Cardiac septum (tissue), 1 donor: ENCODE data around the gene PI4KA. TPM values are rescaled to one million over a fixed set of nuclear protein-coding genes. Genes with fewer than 3 reads are reported as not detected.
"Not testable (repeated sequence)": the region's sequence is repeated elsewhere in the genome, so short reads cannot be mapped to it uniquely, and the experiment has no call there.

ENCODE experiments used
- DNase-seq: peaks from one replicate; pipeline ENCODE4 v3.0.0-alpha.2; 2020; ENCODE audit warnings: low spot score
- intact Hi-C: fragments of 100-400 bp; cut with DNase I; formaldehyde crosslinking; loops from one replicate; pipeline ENCODE4 v1.14.0; 2022
- total RNA-seq: library from RNA; stranded (reverse); fragmentation: NEBNext Ultra II Directional; extraction: Animal tissue kit (Norgen Biotek cat#: 25700); gene quantifications from one replicate; pipeline ENCODE4 v1.2.1, GENCODE V29; 2021
- donor health status: DM: no; HTN: no; CAD: no.

Gene PI4KA
- total RNA-seq, 1 donor from 2014 or later: 52.6 TPM

DNA sequence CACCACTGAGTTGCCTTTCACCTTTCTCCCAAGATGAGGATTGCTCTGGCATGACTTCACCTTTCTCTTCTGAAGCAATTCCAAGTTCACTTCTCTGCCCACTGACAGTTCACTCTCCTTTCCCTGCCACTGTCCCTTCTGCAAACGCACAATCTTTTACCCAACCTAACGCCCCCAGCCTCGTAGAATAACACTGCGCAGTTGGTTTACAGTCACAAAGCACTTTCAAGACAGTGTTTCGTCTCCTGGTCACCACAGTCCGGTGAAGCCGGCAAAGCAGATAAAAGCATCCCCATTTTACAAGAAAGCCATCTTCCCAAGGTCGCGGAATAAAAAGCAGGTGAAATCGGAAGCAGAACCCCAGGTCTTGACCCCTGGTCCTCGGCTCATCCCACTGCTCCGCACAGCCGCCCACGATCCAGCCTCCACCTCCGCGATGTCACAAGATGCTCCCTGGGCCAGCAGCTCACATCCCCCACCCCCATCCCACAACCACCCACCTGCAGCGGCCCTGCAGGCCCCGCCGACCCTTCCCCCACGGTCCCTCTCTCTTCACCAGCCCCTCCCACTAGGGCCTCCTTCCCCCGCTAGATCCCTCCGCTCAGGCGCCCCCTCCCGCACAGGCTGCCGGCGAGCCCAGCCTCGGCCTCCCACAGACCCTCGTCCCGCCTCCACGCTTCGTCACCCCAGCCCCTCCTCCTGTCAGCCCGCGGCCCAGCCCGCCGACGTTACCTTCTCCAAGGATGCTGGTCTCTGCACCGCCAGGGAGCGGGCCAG lies 585 bp downstream of the PI4KA start:
- peak; percentile 92 for DNase-seq
- intact Hi-C loops: loop anchor here (1.0 to 5.0 kb wide), 3 partner anchors 59 to 143 kb away; partner anchors contain the start of genes CRKL and LZTR1

- intact Hi-C loops: loop anchor here (5.0 kb wide), 2 partner anchors 60 to 125 kb away; partner anchors contain the start of genes CRKL and LZTR1
- DNase-seq: no peak
Measured at GRCh38 chr22:20857247-20857643, 1.4 kb downstream of the PI4KA start.

DNA sequence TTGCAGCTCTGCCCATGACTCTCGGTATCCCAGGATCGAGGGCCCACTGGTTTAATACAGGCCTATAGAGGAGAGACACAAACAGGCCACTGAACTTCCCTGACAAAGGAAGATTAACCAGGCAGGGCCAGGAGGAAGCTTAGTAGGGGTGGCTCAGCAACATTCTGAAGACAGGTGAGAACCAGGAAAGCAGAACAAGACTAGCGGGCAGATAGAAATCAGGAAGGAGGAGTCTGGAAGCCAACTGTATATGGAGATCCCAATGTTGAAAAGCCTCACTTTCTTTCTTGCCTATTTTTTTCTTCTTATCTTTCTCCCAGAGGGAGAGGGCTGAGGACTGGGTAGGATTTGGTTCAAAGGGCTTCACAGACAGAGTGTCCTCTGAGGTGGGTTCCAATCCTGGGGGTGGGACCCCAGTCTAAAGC lies 5.4 kb downstream of the PI4KA start:
- intact Hi-C loops: no loop called here
- no peak for DNase-seq

DNA sequence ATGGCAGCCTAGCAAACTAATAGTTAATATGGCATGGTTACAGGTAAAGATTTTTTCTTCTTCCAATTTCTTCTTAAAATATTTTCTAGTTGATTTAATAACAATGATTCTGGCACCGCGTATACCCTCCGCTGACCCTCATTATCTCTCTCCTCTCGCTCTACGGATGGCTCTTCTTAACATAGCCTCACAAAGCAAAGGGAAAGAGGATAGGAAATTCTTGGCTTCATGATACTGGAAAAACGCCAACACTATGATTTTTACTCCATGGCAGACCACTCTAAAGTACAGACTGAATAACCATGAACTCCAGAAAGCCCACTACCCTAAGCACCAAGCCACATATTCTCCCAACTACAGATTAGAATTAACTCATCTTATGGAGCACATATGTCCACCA lies 6.1 kb downstream of the PI4KA start:
- intact Hi-C loops: no loop called here
- DNase-seq: no peak

DNA sequence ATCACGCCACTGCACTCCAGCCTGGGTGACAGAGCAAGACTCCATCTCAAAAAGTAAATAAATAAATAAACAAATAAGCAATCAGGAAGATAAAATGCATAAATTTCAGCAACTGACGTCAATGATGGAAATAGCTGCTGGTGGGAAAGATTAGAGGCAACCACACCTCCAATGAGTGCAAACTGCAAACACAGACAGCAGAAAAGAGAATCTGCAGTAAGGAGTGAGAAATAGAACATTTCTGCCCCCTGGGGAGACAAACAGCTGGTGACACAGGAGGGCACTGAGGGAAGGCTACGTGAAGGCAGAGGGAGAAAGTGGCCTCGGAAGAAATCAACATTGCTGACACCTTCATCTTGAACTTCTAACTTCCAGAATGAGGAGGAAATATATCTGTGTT lies 6.5 kb downstream of the PI4KA start:
- no peak for DNase-seq
- intact Hi-C loops: no loop called here

DNA sequence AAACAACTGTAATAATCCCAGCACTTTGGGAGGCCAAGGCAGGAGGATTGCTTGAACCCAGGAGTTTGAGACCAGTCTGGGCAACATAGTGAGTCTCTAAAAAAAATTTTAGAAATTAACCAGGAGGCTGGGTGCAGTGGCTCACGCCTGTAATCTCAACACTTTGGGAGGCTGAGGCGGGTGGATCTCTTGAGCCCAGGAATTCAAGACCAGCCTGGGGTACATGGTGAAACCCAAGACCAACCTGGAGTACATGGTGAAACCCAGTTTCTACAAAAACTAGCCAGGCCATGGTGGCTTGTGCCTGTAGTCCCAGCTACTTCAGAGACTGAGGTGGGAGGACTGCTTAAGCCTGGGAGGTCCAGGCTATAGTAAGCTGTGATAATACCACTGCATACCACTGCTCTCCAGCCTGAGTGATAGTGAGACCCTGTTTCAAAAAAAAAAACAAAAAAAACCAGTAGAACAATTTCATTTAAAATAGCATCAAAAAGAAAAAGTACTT lies 11.2 kb downstream of the PI4KA start:
- no peak for DNase-seq
- intact Hi-C loops: no loop called here

DNA sequence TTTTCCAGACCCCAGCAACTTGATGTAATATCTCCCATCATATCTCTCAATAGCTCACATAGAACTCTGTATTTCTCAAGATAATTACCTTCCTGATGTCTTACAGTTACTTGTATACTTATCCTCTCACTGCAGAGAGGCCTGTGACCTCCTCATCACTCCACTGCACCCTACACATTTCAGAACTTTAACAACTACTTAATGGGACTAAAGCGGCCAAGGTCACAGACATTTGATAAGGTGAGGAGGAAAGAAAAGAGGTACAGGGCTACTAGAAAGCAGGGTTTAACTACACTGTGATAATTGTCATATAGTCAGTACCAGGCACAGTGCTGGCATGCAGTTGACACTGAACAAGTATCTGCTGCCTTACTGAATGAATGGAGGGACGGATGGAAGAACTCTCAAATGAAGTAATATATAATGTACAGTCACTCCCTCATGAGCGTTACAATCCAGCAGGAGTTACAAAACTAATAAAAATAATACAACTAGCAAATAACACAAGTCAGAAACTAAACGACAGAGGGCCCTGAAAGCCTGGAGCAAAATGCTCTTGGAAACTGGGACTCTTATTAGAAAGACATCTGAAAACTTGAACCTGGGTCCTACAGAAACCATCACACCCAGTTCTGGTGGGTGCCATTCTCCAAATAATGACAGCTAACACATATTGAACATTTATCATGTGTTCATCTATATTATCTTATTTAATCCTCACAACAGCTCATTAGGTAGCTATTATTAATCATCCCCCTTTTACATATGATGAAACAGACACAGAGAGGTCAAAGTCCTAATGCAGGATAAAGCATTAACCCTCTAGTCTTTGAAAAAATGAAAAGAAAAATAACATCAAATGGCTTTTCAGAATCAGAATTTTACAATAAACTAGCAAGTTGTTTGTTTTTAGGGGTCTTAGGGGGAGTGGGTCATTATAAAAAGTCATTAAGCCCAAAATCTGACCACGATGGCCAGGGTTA lies 14.3 kb downstream of the PI4KA start:
- intact Hi-C loops: no loop called here
- no peak for DNase-seq

DNA sequence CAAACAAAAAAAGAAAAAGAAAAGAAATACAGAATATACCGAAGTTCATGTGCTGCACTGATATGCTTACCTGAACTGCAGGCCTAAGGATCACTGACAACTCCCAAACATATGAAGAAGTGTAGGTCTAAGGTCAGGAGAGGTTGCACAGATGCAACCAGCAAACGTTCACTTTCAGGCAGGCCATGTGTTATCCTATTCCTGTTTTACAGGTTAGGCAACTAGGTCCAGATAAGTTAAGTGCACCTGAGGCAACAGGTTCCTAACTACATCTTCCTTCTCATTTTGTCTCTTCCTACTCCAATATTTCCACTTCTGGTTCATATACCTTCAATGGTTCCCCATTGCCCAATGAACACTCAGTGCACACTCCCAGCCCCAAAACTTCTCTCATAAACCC lies 15.1 kb downstream of the PI4KA start:
- intact Hi-C loops: no loop called here

DNA sequence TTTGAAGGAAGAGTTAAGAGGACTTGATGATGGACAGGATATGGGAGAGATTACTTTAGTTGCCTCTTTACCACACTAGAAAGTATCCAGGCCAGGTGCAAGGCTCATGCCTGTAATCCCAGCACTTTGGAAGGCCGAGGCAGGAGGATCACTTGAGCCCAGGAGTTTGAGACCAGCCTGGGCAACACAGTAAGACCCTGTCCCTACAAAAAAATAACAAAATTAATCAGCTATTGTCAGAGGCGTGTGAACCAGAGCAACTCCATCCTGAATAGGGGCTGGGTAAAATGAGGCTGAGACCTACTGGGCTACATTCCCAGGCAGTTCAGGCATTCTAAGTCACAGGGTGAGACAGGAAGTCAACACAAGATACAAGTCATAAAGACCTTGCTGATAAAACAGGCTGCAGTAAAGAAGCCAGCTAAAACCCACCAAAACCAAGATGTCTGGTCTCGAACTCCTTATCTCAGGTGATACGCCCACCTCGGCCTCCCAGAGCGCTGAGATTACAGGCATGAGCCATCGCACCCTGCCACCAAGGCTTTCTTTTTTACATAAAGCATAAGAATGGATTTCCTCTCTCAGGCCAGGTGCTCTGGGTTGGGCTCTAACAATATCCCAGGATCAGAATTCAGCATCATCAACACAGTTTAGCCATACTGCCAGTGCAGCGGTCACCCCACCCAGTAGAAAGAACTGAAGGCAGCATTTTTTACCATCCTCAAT lies 17.8 kb downstream of the PI4KA start:
- intact Hi-C loops: no loop called here
- no peak for DNase-seq

More for the DNA sequence above, 15.1 kb downstream of the PI4KA start:
- DNase-seq: no peak

DNA sequence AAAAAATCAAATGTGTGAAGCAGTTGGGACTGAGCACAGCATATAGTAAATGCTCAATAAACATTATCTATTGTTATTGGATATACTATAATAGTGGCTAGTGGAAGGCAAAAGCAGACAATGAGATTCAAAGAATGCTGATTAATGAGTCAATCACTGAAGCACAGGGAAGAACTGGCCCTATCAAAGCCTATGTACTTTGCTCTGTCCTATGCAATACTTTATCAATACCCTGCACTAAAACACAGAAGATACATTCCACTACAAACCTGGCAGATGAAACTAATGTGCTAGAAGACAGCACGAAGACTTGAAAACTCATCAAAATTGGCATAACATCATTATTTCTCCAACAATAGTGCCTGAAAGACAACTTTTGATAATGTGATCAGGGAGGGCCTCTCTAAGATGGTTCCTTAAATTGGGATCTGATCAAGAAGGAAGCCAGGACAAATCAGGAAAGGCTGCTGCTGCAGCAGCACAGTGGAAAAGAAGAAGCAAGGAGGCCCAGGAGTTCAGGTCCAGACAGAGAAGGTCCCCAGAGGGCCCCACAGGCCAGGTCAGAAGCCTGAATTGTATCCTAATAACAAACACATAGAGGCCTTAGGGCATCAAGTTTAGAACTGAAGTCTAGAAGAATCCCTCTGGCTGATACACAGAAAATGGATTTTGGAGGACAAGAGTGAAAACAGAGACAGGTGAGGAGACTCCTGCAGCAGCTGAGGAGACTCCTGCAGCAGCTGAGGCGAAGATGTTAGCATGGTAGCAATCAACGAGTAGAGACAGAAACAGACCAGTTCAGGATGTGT lies 18.6 kb downstream of the PI4KA start:
- no peak for DNase-seq
- intact Hi-C loops: no loop called here

DNA sequence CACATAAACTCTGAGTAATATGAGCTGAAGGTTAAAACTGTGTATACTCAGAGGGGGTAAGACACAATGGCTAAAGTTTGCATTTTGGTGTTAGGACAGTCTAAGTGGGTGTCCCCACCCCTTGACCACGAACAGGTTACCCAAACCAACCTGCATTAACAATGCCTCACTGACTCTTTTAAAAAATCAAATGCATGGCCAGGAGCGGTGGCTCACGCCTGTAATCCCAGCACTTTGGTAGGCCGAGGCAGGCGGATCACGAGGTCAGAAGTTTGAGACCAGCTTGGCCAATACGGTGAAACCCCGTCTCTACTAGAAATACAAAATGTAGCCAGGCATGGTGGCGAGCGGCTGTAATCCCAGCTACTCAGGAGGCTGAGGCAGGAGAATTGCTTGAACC lies 19.3 kb downstream of the PI4KA start:
- DNase-seq, intact Hi-C loops: not testable (repeated sequence)

DNA sequence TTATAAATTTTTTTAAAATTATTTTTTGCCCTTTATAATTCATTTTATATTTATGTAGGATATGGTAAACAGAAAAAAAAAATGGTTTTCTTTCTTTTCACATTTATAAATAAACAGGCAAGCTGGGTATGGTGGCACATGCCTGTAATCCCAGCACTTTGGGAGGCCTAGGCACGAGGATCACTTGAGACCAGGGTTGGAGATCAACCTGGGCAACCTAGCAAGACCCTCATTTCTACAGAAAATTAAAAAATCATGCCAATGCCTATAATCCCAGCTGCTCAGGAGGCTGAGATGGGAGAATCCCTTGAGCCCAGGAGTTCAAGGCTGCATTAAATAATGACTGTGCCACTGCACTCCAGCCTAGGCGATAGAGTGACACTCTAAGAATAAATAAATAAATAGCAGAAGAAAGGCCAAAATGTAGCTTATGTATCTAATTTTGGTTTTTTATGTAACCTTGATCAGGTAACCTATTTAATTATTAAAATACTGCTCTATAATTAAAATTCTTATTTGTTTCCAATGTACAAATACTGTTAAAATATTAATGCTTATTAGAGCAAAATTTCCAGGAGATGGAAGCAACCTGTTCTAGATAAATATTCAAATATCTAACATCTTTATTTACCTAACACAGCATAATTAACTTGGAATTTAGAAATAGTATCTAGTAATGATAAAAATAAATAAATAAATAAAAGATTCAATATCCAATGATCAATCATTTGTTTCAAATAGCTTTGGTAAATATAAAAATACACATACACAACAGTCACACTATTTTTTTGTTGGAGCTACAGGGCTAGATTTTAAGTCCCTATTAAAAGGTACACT lies 21.4 kb downstream of the PI4KA start:
- intact Hi-C loops: no loop called here
- no peak for DNase-seq

GRCh38 chr22:20834725-20835124 lies 23.9 kb downstream of the PI4KA start:
- no peak for DNase-seq
- intact Hi-C loops: no loop called here

GRCh38 chr22:20834206-20834605 lies 24.4 kb downstream of the PI4KA start:
- no peak for DNase-seq
- intact Hi-C loops: no loop called here

GRCh38 chr22:20833225-20833665 lies 25.4 kb downstream of the PI4KA start:
- intact Hi-C loops: no loop called here

DNA sequence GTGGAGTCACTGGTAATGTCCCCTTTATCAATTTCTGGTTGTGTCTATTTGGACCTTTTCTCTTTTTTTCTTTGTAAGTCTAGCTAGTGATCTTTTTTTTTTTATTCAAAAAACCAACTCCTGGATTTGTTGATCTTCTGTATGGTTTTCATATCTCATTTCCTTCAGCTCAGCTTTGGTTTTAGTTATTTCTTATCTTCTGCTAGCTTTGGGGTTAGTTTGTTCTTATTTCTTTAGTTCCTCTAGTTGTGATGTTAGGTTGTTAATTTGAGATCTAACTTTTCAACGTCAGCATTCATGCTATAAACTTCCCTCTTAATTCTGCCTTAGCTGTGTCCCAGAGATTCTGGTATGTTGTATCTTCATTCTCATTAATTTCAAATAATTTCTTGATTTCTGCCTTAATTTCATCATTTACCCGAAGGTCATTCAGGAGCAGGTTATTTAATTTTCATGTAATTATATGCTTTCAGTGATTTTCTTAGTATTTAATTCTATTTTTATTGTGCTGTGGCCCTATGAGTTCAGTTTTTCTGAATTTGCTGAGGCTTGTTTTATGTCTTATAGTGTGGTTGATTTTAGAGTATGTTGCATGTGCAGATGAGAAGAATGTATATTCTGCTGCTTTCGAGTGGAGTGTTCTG lies 29.0 kb downstream of the PI4KA start:
- intact Hi-C loops: no loop called here
- DNase-seq: no peak

More at GRCh38 chr22:20833225-20833665, 25.4 kb downstream of the PI4KA start:
- DNase-seq: no peak
